ENCODE measurements around the gene MED16.

GRCh38 chr19:902093-902370 lies 9.0 kb upstream of the MED16 start:
- TF ChIP-seq POLR2AphosphoS5 (IDR thresholded peaks at IDR 0.05; ENCODE audit: low read depth, low read length) (no peak), REST (IDR thresholded peaks at IDR 0.05; ENCODE audit: insufficient read depth in 1 of 2, low read depth in 2 of 2, low read length in 2 of 2) (no peak), SIN3A (IDR thresholded peaks at IDR 0.05; ENCODE audit: borderline replicate concordance, insufficient read depth, low read length) (no peak), TAF1 (IDR thresholded peaks at IDR 0.05; ENCODE audit: borderline replicate concordance, insufficient read depth, low read length) (no peak)

Data from PFSK-1 (cell line).